NCI-H1092 treated with DMSO at 0.1 percent for 48 hours (cell line): ENCODE results near the gene TMEM74B.
A peak's percentile ranks its signal among the peaks of the same experiment; 100 is the strongest.
"Not testable (repeated sequence)": the region's sequence is repeated elsewhere in the genome, so short reads cannot be mapped to it uniquely, and the experiment has no call there.

Experiments used
- DNase-seq: peaks from one replicate; lab custom pipeline; 2025; lab: John Stamatoyannopoulos, UW

The TMEM74B gene

GRCh38 chr20:1184638-1185315, at the start of gene TMEM74B:
Gene TMEM74B, minus strand, starts transcription at chr20:1184981. Its CDS starts 1,180 bp downstream, at chr20:1183801.
- no peak for DNase-seq

GRCh38 chr20:1232286-1233111, 47.7 kb upstream of the TMEM74B start:
- DNase-seq, result no peak

- no peak for DNase-seq
Observed at GRCh38 chr20:1229541-1229940, 44.8 kb upstream of the TMEM74B start.

- no peak for DNase-seq
Observed at GRCh38 chr20:1225783-1226654, 41.2 kb upstream of the TMEM74B start, which contains the start of gene RAD21L1. Gene RAD21L1, plus strand, starts transcription at chr20:1226044. Its CDS starts 2,410 bp downstream, at chr20:1228454.

- DNase-seq, result no peak
Observed at GRCh38 chr20:1225263-1225782, 40.5 kb upstream of the TMEM74B start.

- DNase-seq, result no peak
Observed at GRCh38 chr20:1224205-1224890, 39.6 kb upstream of the TMEM74B start.

GRCh38 chr20:1222750-1223149, 38.0 kb upstream of the TMEM74B start:
- not testable (repeated sequence) for DNase-seq

- not testable (repeated sequence) for DNase-seq
Observed at GRCh38 chr20:1216527-1217427, 32.0 kb upstream of the TMEM74B start.

GRCh38 chr20:1215386-1216170, 30.8 kb upstream of the TMEM74B start:
- no peak for DNase-seq

- no peak for DNase-seq
Observed at GRCh38 chr20:1214838-1215261, 30.1 kb upstream of the TMEM74B start.

GRCh38 chr20:1212607-1213396, 28.0 kb upstream of the TMEM74B start:
- DNase-seq, result peak; percentile 51

GRCh38 chr20:1212023-1212422, 27.2 kb upstream of the TMEM74B start:
- no peak for DNase-seq

GRCh38 chr20:1210501-1210900, 25.7 kb upstream of the TMEM74B start:
- DNase-seq, result no peak

GRCh38 chr20:1209447-1210387, 24.9 kb upstream of the TMEM74B start:
- DNase-seq, result no peak

- DNase-seq, result no peak
Observed at GRCh38 chr20:1207293-1207878, 22.6 kb upstream of the TMEM74B start.

GRCh38 chr20:1206366-1207148, 21.8 kb upstream of the TMEM74B start:
- no peak for DNase-seq
